IMR-90 (cell line): ENCODE data around the gene PCA3.

Experiments used
- CTCF ChIP-seq: conservative IDR thresholded peaks from 2 replicates; pipeline ENCODE4 v1.5.1; 2012; ENCODE audit warnings: mild to moderate bottlenecking, low read depth, low read length, improper control_type of control experiment
- POLR2A ChIP-seq: IDR thresholded peaks from 2 replicates; pipeline ENCODE4 v1.6.1; 2012; ENCODE audit warnings: mild to moderate bottlenecking, low read depth, low read length
- RCOR1 ChIP-seq: IDR thresholded peaks from 2 replicates; pipeline ENCODE4 v1.6.1; 2012; ENCODE audit warnings: mild to moderate bottlenecking, low read length, improper control_type of control experiment; ENCODE audit not compliant: insufficient replicate concordance
- RFX5 ChIP-seq: IDR thresholded peaks from 2 replicates; pipeline ENCODE4 v1.8.0; 2012; ENCODE audit warnings: low read depth, mild to moderate bottlenecking, low read length, moderate library complexity
- SMC3 ChIP-seq: fragments of 150-350 bp; IDR thresholded peaks from 2 replicates; pipeline ENCODE4 v1.6.1; 2016; ENCODE audit warnings: low read depth, mild to moderate bottlenecking, antibody characterized with exemption, low read length, moderate library complexity
- USF2 ChIP-seq: fragments of 150-350 bp; IDR thresholded peaks from 2 replicates; pipeline ENCODE4 v1.6.1; 2017; ENCODE audit warnings: mild to moderate bottlenecking, antibody characterized with exemption, low read length, low read depth

GRCh38 chr9:76738402-76738801 is 25.8 kb upstream of the PCA3 start:
- TF ChIP-seq CTCF (no peak), RFX5 (no peak), SMC3 (no peak), RCOR1 (no peak), USF2 (no peak), POLR2A (no peak)
